Astrocyte of the spinal cord (primary cell): Measurements from ENCODE around the gene AK5.

Source experiments
- DNase-seq: peaks from one replicate; pipeline ENCODE4 v3.0.0; 2011; ENCODE audit warnings: low read depth, low spot score
- H3K4me3 ChIP-seq: 2 replicates; pipeline ENCODE4 v1.5.1; 2011; ENCODE audit warnings: low read depth, mild to moderate bottlenecking, low read length, moderate library complexity
- in situ Hi-C: cut with HindIII; loops from 2 replicates; pipeline ENCODE4 v1.10.0; 2017; ENCODE audit warnings: low sequenced_read_pairs
- TF ChIP-seq, protein P1 (sequence below): IDR thresholded peaks from 2 replicates; pipeline ENCODE4 v1.5.1; 2012; ENCODE audit warnings: low read depth, mild to moderate bottlenecking, low read length, inconsistent platforms

AK5 gene

GRCh38 chr1:77382366-77382765 lies 100.5 kb downstream of the AK5 start:
- H3K4me3 ChIP-seq: no peak overlapping the region
- in situ Hi-C loops: no loop called here
- TF ChIP-seq, protein P1, sequence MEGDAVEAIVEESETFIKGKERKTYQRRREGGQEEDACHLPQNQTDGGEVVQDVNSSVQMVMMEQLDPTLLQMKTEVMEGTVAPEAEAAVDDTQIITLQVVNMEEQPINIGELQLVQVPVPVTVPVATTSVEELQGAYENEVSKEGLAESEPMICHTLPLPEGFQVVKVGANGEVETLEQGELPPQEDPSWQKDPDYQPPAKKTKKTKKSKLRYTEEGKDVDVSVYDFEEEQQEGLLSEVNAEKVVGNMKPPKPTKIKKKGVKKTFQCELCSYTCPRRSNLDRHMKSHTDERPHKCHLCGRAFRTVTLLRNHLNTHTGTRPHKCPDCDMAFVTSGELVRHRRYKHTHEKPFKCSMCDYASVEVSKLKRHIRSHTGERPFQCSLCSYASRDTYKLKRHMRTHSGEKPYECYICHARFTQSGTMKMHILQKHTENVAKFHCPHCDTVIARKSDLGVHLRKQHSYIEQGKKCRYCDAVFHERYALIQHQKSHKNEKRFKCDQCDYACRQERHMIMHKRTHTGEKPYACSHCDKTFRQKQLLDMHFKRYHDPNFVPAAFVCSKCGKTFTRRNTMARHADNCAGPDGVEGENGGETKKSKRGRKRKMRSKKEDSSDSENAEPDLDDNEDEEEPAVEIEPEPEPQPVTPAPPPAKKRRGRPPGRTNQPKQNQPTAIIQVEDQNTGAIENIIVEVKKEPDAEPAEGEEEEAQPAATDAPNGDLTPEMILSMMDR: no peak
- DNase-seq: no peak

DNA sequence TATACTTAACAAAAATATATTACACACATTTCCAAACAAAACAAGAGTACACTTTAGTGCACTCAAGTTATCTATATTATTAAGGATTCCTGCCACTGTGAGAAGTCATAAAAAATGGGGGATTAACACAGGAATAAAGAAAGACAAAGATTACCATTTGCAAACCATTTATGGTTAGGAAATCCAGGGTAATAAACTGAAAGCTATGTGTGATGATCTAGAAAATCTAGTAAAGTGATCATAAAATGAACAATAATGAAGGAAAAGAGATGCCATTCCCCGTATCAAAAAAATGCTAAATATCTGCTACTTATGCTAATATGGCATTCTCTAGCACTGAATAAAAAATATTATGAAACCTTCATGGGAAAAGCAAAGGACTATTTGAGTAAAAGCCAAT lies 101.4 kb downstream of the AK5 start:
- TF ChIP-seq, protein P1: no peak
- in situ Hi-C loops: no loop called here
- no peak for DNase-seq
- H3K4me3 ChIP-seq: no peak overlapping the region

GRCh38 chr1:77385551-77385950 lies 103.7 kb downstream of the AK5 start:
- TF ChIP-seq, protein P1: no peak
- no peak overlapping the region for H3K4me3 ChIP-seq
- in situ Hi-C loops: no loop called here
- no peak for DNase-seq

DNA sequence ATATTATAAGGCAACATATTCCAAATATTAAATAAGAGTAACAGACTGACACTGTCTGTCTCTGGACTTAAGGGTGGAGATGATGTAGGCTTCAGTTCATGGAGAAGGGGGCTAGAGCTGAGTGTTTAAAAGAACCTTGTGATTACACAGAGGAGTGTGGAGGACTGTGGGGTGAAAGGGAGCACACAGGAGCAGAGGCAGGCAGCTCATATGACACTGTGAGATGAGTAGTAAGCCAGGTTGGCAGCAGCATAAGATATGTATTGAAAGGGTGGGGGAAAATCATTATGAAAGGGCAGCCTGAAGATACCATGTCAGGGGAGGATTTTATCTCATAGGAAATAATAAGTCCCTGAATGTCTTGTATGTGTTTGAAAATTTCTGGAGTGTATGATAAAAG lies 104.5 kb downstream of the AK5 start:
- no peak for DNase-seq
- TF ChIP-seq, protein P1: no peak
- in situ Hi-C loops: no loop called here
- H3K4me3 ChIP-seq: no peak overlapping the region

DNA sequence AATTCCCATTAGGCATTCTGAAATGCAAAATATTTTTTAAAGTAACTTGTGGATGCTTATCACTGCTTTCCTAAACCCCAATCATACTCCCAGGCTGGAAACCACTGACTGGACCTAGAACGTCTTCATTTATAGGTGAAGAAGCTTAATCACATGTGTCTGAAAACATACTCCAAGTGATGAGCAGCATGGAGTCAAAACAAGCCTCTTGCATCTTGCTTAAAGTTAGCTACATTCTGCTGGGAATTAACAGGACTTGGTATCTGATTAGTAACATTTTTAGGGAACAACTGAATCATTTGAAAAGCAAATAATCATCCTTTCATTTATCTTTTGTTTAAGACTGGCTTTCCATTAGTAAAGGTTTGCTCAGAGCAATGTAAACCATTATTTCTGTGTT lies 105.7 kb downstream of the AK5 start:
- H3K4me3 ChIP-seq: no peak overlapping the region
- TF ChIP-seq, protein P1: no peak
- in situ Hi-C loops: no loop called here

GRCh38 chr1:77388661-77389060 lies 106.8 kb downstream of the AK5 start:
- TF ChIP-seq, protein P1: no peak
- DNase-seq: no peak
- in situ Hi-C loops: no loop called here
- H3K4me3 ChIP-seq: no peak overlapping the region

More for the DNA sequence above, 105.7 kb downstream of the AK5 start:
- no peak for DNase-seq

- no peak overlapping the region for H3K4me3 ChIP-seq
- in situ Hi-C loops: no loop called here
- TF ChIP-seq, protein P1: no peak
- no peak for DNase-seq
Measured at GRCh38 chr1:77392486-77392885, 110.7 kb downstream of the AK5 start.
